Gastroesophageal sphincter (tissue), 3 donors: Measurements from ENCODE around the gene DHCR7.

Experiments
- CTCF ChIP-seq, 4 experiments: fragments of 200-600 bp in 2 of 4; fragments of 450-650 bp in 2 of 4; sonication (generic) in 1 of 4; IDR thresholded peaks; one replicate each; pipeline ENCODE4 v1.5.1; 2017 to 2019; ENCODE audit warnings: antibody characterized with exemption in 4 of 4, mild to moderate bottlenecking in 2 of 4, moderate library complexity in 2 of 4
- POLR2A ChIP-seq, 2 donors: fragments of 450-650 bp; IDR thresholded peaks; one replicate each; pipeline ENCODE4 v1.6.1; 2017; ENCODE audit warnings: antibody characterized with exemption in 2 of 2, mild to moderate bottlenecking in 2 of 2, moderate library complexity in 1 of 2

DNA sequence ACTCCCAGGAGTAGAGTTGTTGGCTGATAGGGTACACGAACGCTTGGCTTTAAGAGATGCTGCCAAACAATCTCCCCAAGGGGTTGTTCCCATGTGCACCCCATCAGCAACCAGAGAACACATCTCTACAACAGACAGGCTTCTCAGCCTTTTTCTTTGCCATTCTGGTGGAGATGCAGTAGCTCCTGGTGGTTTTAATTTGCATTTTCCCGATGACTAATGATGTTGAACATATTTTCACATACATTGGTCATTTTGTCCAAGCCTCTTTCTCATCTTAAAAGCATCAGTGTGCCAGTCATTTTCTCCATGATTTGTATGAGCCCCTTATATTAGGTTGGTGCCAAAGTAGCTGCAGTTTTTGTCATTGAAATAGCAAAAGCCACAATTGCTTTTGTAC lies 21.8 kb downstream of the DHCR7 start:
- TF ChIP-seq CTCF (IDR thresholded peaks at IDR 0.05) (no peak), POLR2A (IDR thresholded peaks at IDR 0.05) (no peak)
